HG02588 (cell line): ENCODE results near the gene IL4I1.

Experiments
- ATAC-seq: cut with Tn5 transposase; IDR thresholded peaks from one replicate; pipeline ENCODE4 v1.9.1; 2021; ENCODE audit warnings: mild to moderate bottlenecking, moderate library complexity; ENCODE audit not compliant: unreplicated experiment

Gene IL4I1

DNA sequence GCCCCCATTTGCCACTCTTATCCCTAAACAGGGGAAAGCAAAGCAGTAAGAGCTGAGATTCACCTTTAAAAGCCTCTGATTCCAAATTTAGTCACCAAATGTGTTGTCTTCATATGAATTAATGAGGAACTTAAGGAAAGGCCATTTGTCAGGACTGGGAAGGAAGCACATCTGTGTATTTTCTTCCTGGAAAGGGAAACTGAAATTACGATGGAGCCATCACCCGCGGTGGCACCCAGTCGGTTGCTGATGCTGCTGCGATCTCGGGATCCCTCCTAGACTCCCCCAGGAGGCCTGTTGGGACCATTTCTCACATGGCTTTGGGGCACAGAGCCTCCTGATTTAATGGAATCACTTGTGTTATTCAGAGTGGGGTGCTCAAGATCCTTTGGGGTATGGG, 7.4 kb upstream of the IL4I1 start:
- no peak for ATAC-seq

DNA sequence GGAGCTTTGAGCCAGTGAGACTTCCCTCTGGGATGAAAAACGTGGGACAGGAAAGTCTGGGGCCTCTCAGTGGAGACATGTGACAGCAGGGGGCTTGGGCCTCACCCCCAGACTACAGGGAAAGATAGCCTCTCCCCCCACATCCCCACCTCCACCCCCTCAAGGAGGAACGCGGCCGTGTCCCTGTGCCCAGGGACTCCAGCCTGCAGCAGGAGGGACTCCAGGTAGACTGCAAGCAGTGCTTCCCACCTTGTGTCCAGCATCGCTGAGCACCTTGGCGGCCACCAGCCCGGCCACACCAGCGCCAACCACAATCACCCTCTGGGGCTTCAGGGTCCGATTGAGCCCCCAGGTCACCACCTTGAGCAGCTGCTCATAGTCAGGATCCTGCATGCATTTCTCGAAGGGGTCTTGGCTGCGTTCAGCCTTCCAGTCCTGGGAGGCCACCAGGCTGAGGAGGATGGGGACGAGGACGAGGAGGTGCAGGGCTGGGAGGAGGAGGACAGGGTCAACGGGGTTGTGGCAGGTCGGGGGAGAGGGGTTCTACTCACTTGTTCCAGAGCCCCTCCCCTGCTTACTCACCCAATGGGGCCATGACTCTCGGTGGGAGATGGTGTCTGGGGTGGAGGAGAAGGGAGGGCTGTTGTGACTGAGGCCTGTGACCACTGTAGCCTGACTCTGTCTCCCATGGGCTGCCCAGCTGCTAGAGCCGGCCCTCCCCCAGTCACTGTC, 955 bp downstream of the IL4I1 start:
- no peak for ATAC-seq

DNA sequence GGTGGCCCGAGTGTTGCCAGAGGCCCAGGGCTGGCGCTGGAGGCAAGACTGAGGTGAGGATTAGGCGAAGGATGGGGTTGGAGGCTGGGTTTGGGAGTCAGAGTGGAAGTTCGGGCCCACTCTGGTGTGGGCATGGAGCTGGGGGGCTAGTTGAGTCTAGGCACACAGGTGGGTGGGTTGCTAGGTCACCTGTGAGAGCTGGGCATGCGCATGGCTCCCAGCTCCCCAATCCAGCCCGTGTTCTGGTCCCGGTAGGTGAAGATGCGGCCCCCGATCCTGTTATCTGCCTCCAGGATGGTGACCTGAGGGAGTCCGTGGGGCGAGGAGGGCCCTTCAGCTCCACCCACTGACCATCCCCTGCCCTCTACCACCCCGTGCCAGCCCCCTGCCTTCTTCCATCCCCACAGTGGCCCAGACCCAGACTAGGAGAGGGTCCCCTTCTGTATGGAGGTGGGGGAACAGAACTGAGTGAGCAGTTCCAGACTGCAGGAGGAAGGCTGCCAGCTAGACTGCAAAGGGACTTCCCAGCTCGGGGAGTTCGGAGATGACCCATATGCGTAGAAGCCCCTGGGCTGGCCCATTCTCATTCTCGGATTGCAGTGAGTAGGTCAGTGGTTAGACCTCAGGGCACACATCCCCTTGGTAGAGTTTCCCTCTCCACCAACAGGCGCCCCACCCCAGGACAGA, 1.7 kb downstream of the IL4I1 start:
- ATAC-seq = no peak

- no peak for ATAC-seq
Measured at GRCh38 chr19:49894011-49894664, 2.5 kb downstream of the IL4I1 start.

- ATAC-seq = no peak
Measured at GRCh38 chr19:49892716-49893115, 4.0 kb downstream of the IL4I1 start.

DNA sequence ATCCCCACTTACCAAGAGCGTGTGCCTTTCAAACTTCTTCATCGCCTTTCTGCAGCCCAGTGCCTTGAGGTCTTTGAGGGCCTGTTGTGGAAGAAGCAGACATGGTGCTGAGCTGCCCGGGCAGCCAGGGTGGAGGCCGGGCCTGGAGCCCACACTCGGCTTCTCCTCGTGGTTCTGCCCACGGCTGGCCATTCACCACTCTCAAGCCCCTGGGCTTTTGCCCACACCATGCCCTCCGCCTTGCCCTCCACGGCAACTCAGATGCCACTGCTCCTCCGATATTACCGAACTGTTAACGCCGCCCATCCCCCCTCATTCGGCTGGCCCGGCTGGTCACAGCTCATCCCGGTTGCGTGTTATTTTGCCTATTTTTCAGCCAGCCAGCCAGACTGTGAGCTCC, 5.3 kb downstream of the IL4I1 start:
- ATAC-seq = no peak

- no peak for ATAC-seq
Measured at GRCh38 chr19:49890349-49891311, 6.1 kb downstream of the IL4I1 start.

DNA sequence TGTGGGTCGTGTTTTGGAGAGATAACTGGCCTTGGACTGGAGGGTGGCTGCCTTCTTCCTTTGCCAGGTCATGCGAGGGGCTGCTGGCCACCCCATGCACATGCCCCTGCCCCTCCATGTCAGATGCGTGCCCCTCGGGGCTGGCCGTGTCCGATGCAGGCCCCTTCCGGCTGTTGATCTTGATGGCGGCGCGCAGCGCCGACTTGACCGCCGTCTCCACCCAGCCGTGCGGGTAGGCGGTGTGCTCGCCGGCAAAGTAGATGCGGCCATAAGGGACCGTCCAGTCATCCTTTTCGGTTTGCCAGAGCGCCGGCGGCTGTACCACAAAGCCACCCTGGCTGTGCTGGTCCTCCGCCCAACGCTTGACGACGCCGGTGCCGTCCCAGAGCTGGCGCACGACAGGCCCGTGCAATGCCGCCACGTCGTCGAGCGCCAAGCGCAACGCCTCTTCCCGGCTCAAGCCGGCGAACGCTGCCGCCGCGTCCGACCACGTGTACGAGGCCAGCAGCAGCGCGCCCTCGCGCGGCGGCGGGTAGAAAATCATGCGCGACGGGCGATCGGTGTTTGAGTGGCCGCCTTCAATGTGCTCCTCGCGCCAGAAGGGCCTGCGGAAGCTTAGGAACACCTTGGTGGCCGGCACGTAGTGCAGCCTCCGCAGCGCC, 6.9 kb downstream of the IL4I1 start:
- no peak for ATAC-seq

DNA sequence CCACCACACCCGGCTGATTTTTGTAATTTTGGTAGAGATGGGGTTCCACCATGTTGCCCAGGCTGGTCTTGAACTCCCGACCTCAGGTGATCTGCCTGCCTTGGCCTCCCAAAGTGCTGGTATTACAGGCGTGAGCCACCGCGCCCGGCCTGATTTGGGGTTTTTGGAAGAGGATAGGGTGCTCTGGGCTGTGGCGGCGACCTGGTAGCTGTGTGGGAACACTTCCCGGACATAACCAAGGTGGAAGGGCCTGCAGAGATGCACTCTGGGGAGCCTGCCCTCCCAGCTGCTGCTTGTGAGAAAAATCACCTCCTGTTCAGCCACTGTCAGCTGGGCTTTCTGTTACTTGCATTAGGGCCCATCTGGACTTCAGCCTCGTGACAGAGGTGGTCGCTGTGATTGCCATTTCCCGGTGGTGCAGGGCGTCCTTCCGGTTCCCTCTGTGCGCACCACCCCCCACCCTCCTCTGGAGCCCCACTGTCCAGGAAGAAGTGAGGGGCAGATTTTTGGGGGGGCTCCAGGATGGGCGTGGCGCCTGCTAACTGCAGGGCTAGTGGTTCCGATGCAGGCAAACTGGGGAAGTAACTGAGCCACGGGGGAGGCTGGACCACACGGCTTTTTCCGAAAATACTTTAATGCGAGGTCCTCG, 7.5 kb downstream of the IL4I1 start:
- ATAC-seq = no peak

- ATAC-seq = no peak
Measured at GRCh38 chr19:49888510-49888824, 8.2 kb downstream of the IL4I1 start.

- ATAC-seq = no peak
Measured at GRCh38 chr19:49887665-49888509, 8.8 kb downstream of the IL4I1 start.

- ATAC-seq = no peak
Measured at GRCh38 chr19:49887037-49887664, 9.5 kb downstream of the IL4I1 start.

DNA sequence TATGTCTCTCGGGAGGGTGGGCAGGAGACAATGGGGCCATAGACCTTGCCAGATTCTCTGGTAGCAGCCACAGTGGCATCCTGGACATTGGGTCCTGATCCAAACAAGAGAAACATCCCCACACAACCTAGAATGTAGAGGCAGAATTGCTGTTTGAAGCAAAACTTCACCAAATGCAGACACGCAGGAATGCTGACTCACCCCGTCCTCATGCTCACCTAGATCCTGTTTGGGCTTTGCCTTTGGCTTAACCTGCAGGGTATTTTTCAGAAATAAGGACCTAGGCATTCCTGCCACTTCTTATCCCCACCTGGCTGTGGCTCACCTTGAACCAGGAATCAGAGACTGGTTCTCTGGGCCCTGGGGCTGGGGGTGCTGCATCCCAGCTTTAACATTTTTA, 11.9 kb downstream of the IL4I1 start:
- no peak for ATAC-seq

DNA sequence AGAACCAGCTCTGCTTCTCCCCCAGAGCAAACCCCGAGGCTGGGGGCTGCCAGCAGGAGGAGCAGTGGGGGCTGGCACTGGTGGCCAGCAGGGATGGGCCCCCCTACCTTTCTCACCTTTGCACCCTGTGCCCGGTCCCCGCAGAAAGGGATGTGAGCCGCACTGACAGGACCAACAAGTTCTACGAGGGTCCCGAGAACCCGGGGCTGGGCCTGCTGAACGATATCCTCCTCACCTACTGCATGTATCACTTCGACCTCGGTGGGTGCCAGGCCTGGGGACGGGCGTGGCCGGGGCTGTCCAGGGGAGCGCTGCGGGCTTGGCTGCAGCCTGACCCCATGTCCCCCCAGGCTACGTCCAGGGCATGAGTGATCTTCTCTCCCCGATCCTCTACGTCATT, 12.6 kb downstream of the IL4I1 start:
- ATAC-seq = no peak

DNA sequence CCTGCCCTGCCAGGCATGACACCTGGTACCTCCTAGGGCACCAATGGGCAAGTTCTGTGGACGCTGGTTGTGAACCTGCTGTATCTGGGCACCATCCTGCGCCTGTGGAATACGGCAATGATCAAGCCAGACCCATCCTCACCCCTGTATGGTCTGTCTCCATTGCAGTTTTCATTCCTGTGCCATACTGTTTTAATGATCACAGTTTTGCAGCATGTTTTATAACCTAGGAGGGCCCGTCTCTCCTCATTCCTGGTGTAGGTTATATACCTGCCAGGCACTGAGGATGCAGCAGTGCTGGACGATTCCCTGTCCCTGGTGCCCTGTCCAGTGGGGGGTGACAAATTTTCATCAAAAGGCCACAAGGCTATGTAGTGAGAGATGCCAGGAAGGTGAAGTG, 13.6 kb downstream of the IL4I1 start:
- ATAC-seq = no peak

- ATAC-seq = no peak
Measured at GRCh38 chr19:49882643-49883042, 14.0 kb downstream of the IL4I1 start.

- no peak for ATAC-seq
Measured at GRCh38 chr19:49881672-49882394, 14.9 kb downstream of the IL4I1 start.

DNA sequence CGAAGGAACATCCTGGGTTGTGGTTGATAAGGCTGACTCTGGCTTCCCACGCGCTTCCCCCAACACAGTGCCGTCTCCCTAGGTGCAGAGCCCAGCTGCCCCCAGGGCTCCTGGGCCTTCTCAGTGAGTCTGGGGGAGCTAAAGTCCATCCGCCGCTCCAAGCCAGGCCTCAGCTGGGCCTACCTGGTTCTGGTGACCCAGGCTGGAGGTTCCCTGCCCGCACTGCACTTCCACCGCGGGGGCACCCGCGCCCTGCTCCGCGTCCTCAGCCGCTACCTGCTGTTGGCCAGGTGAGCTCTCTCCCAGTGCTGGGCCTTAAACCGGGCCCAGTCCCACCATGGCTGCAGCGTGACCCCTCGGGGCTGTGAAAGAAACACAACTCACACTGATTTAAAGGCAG, 15.5 kb downstream of the IL4I1 start:
- ATAC-seq = no peak
